Measurements from ENCODE around the gene FOXN3.

- TF ChIP-seq CTCF (conservative IDR thresholded peaks at IDR 0.05; ENCODE audit: low read depth in 2 of 2) (no peak), EZH2 (IDR thresholded peaks at IDR 0.05; ENCODE audit: low read depth, unreplicated experiment) (no peak), REST (IDR thresholded peaks at IDR 0.05; ENCODE audit: unreplicated experiment) (no peak), EZH2phosphoT487 (IDR thresholded peaks at IDR 0.05; ENCODE audit: unreplicated experiment) (no peak), POLR2AphosphoS5 (IDR thresholded peaks at IDR 0.05; ENCODE audit: low read depth) (no peak), ETS1 (IDR thresholded peaks at IDR 0.05) (no peak), STAT1 (IDR thresholded peaks at IDR 0.05; ENCODE audit: unreplicated experiment) (no peak)
These were observed 23.7 kb downstream of the FOXN3 start for GRCh38 chr14:89393222-89393745.

Measured in GM23338 (cell line).